H1 (cell line): ENCODE results near the gene LNX2.

Experiments used
- ATF2 ChIP-seq: IDR thresholded peaks from 2 replicates; pipeline ENCODE4 v1.6.1; 2012; ENCODE audit warnings: low read length, inconsistent platforms
- CTCF ChIP-seq, 3 experiments: IDR thresholded peaks; 1 replicate in 2 of 3; 2 replicates in 1 of 3; pipeline versions ENCODE4 v1.5.1 to v1.6.1; 2011; ENCODE audit warnings: low read length in 3 of 3, mild to moderate bottlenecking in 3 of 3, inconsistent platforms in 2 of 3, low read depth in 1 of 3, moderate library complexity in 1 of 3; ENCODE audit not compliant: insufficient read depth in 1 of 3; ENCODE audit errors: control extremely low read depth in 1 of 3
- SIN3A ChIP-seq, 2 experiments: IDR thresholded peaks in 1 of 2; conservative IDR thresholded peaks in 1 of 2; 2 replicates each; pipeline ENCODE4 v1.6.1; 2011 to 2012; ENCODE audit warnings: low read length in 2 of 2, improper control_type of control experiment in 1 of 2, low read depth in 1 of 2, mild to moderate bottlenecking in 1 of 2
- TAF1 ChIP-seq: IDR thresholded peaks from 2 replicates; pipeline ENCODE4 v1.6.1; 2011; ENCODE audit warnings: mild to moderate bottlenecking, low read depth, low read length
- TEAD4 ChIP-seq: IDR thresholded peaks from 2 replicates; pipeline ENCODE4 v1.6.1; 2012; ENCODE audit warnings: low read depth, low read length, inconsistent platforms, mixed read lengths

- TF ChIP-seq CTCF (IDR thresholded peaks at IDR 0.05; ENCODE audit: control extremely low read depth in 1 of 3, insufficient read depth in 1 of 3, low read depth in 1 of 3, low read length in 3 of 3) (no peak), TAF1 (no peak), SIN3A (conservative IDR thresholded peaks at IDR 0.05 in 1 of 2, IDR thresholded peaks at IDR 0.05 in 1 of 2; ENCODE audit: low read depth in 1 of 2, low read length in 2 of 2) (no peak), ATF2 (no peak), TEAD4 (no peak)
Observed at GRCh38 chr13:27654816-27655215, 34.5 kb upstream of the LNX2 start.
